Panc1 (cell line): ENCODE data around the gene TMSB10. TPM values are rescaled to one million over a fixed set of nuclear protein-coding genes. Genes with fewer than 3 reads are reported as not detected.
"Not testable (repeated sequence)": the region's sequence is repeated elsewhere in the genome, so short reads cannot be mapped to it uniquely, and the experiment has no call there.

Experiments used
- ATAC-seq: fragments of 200-7000 bp; cut with Tn5 transposase; 2 replicates; pipeline ENCODE4 v1.9.1; 2020; ENCODE audit warnings: mild to moderate bottlenecking, moderate library complexity
- BruUV-seq: library from RNA; stranded (reverse); fragments of 400-500 nt; replicated peaks from 2 replicates; lab custom pipeline; 2021; lab: Mats Ljungman, UMichigan
- CTCF ChIA-PET: fragments of 300-600 bp; sonication (Branson Sonifier 250); formaldehyde crosslinking; loops from one replicate; lab custom pipeline; 2022; ENCODE audit warnings: antibody characterized with exemption; lab: Charles Lee
- POLR2A ChIA-PET: fragments of 300-600 bp; sonication (Branson Sonifier 250); formaldehyde crosslinking; loops from one replicate; lab custom pipeline; 2022; ENCODE audit warnings: antibody characterized with exemption; lab: Charles Lee
- DNase-seq: peaks from one replicate; pipeline ENCODE4 v3.0.0-alpha.2; 2010; ENCODE audit warnings: low read depth, low spot score
- H3K27ac ChIP-seq: 2 replicates; pipeline ENCODE4 v1.5.1; 2011; ENCODE audit warnings: mild to moderate bottlenecking, low read length, inconsistent platforms
- H3K27me3 ChIP-seq: fragments of 200-500 bp; sonication (Bioruptor generic); 2 replicates; pipeline ENCODE4 v1.6.0; 2014; ENCODE audit warnings: low read length, inconsistent platforms; ENCODE audit not compliant: control insufficient read depth, insufficient read depth
- H3K36me3 ChIP-seq: fragments of 200-500 bp; sonication (Bioruptor generic); 2 replicates; pipeline ENCODE4 v1.5.1; 2014; ENCODE audit warnings: inconsistent platforms, mild to moderate bottlenecking, low read length, moderate library complexity; ENCODE audit not compliant: control insufficient read depth, insufficient read depth
- H3K4me1 ChIP-seq: 2 replicates; pipeline ENCODE4 v1.5.1; 2011; ENCODE audit warnings: inconsistent platforms, mild to moderate bottlenecking, low read length, moderate library complexity; ENCODE audit not compliant: control insufficient read depth, insufficient read depth
- H3K4me3 ChIP-seq, 2 experiments: 2 replicates each; pipeline ENCODE4 v1.5.1; 2011 to 2012; ENCODE audit warnings: low read depth in 2 of 2, low read length in 2 of 2, mild to moderate bottlenecking in 2 of 2, inconsistent platforms in 1 of 2, moderate library complexity in 1 of 2
- H3K9me3 ChIP-seq: fragments of 200-500 bp; sonication (Bioruptor generic); 2 replicates; pipeline ENCODE4 v1.5.1; 2014; ENCODE audit warnings: low read depth, mild to moderate bottlenecking, inconsistent platforms, low read length, moderate library complexity; ENCODE audit not compliant: control insufficient read depth, insufficient read depth
- POLR2AphosphoS5 ChIP-seq: IDR thresholded peaks from 2 replicates; pipeline ENCODE4 v1.6.1; 2012; ENCODE audit warnings: mild to moderate bottlenecking, low read depth, low read length, moderate library complexity
- SIN3A ChIP-seq: IDR thresholded peaks from 2 replicates; pipeline ENCODE4 v1.6.1; 2012; ENCODE audit warnings: low read depth, mild to moderate bottlenecking, low read length, moderate library complexity, borderline replicate concordance; ENCODE audit not compliant: insufficient read depth
- TCF7L2 ChIP-seq: IDR thresholded peaks from 2 replicates; pipeline ENCODE4 v1.6.1; 2011; ENCODE audit warnings: mild to moderate bottlenecking, low read depth, low read length, inconsistent platforms
- in situ Hi-C: cut with HindIII; loops from 2 replicates; pipeline ENCODE4 v1.10.0; 2016; ENCODE audit warnings: low sequenced_read_pairs, low pct_unique_long_range_greater_than_20kb
- intact Hi-C: fragments of 100-400 bp; cut with micrococcal nuclease; formaldehyde crosslinking; loops from one replicate; pipeline ENCODE4 v1.10.0; 2022; ENCODE audit not compliant: unreplicated experiment
- total RNA-seq: library from RNA; stranded (reverse); gene quantifications from one replicate; pipeline ENCODE4 v1.2.1, GENCODE V29; 2021; ENCODE audit not compliant: unreplicated experiment
- TF ChIP-seq, protein P1 (sequence below): fragments of 450-650 bp; IDR thresholded peaks from 2 replicates; pipeline ENCODE4 v1.5.1; 2017; ENCODE audit warnings: mild to moderate bottlenecking
- TF ChIP-seq, protein P2 (sequence below), 2 experiments: IDR thresholded peaks; 2 replicates each; pipeline ENCODE4 v1.6.1; 2011 to 2012; ENCODE audit warnings: low read depth in 2 of 2, control low read depth in 1 of 2, low read length in 1 of 2, mild to moderate bottlenecking in 1 of 2, moderate library complexity in 1 of 2; ENCODE audit not compliant: insufficient read depth in 1 of 2

TMSB10 gene
- total RNA-seq, 1 experiment from 2014 or later = 1,916 TPM

DNA sequence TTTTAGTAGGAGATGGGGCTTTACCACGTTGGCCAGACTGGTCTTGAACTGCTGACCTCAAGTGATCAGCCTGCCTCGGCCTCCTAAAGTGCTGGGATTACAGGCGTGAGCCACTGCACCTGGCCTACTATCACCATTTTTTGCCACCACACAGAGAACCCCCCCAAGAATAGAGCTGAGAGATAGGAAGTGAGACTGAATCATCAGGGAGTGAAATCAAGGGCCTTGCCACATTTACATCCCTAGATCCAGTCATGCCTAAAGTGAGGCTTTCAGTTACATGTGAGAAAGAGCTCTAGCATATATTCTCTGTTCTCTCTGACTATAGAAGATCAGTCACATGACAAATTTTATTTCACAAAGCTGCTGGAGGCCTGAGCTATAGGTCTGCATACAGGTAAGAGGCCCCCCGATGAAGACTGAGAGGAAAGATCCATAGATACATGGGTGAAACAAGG is 37.5 kb downstream of the TMSB10 start:
- H3K9me3 ChIP-seq = no peaks in the 10 kb centered on the region
- TF ChIP-seq, protein P1, sequence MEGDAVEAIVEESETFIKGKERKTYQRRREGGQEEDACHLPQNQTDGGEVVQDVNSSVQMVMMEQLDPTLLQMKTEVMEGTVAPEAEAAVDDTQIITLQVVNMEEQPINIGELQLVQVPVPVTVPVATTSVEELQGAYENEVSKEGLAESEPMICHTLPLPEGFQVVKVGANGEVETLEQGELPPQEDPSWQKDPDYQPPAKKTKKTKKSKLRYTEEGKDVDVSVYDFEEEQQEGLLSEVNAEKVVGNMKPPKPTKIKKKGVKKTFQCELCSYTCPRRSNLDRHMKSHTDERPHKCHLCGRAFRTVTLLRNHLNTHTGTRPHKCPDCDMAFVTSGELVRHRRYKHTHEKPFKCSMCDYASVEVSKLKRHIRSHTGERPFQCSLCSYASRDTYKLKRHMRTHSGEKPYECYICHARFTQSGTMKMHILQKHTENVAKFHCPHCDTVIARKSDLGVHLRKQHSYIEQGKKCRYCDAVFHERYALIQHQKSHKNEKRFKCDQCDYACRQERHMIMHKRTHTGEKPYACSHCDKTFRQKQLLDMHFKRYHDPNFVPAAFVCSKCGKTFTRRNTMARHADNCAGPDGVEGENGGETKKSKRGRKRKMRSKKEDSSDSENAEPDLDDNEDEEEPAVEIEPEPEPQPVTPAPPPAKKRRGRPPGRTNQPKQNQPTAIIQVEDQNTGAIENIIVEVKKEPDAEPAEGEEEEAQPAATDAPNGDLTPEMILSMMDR = no peak
- TF ChIP-seq POLR2AphosphoS5 (no peak), SIN3A (no peak), TCF7L2 (no peak)
- TF ChIP-seq, protein P2, sequence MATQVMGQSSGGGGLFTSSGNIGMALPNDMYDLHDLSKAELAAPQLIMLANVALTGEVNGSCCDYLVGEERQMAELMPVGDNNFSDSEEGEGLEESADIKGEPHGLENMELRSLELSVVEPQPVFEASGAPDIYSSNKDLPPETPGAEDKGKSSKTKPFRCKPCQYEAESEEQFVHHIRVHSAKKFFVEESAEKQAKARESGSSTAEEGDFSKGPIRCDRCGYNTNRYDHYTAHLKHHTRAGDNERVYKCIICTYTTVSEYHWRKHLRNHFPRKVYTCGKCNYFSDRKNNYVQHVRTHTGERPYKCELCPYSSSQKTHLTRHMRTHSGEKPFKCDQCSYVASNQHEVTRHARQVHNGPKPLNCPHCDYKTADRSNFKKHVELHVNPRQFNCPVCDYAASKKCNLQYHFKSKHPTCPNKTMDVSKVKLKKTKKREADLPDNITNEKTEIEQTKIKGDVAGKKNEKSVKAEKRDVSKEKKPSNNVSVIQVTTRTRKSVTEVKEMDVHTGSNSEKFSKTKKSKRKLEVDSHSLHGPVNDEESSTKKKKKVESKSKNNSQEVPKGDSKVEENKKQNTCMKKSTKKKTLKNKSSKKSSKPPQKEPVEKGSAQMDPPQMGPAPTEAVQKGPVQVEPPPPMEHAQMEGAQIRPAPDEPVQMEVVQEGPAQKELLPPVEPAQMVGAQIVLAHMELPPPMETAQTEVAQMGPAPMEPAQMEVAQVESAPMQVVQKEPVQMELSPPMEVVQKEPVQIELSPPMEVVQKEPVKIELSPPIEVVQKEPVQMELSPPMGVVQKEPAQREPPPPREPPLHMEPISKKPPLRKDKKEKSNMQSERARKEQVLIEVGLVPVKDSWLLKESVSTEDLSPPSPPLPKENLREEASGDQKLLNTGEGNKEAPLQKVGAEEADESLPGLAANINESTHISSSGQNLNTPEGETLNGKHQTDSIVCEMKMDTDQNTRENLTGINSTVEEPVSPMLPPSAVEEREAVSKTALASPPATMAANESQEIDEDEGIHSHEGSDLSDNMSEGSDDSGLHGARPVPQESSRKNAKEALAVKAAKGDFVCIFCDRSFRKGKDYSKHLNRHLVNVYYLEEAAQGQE (IDR thresholded peaks at IDR 0.05; ENCODE audit: insufficient read depth in 1 of 2, low read depth in 2 of 2, low read length in 1 of 2) = no peak
- intact Hi-C loops (no loop called here), in situ Hi-C loops (no loop called here)
- ChIA-PET POLR2A (no interaction called here), CTCF (interaction anchor here (1.2 kb wide), 1 partner anchor 17 kb away, joined by 4 read pairs; no protein-coding TSS in a partner anchor)
- DNase-seq = no peak
- TSS peak; percentile 75 for BruUV-seq
- H3K4me1 ChIP-seq = peaks cover 24% of the 10 kb centered on the region
- H3K27ac ChIP-seq = no peak overlapping the region
- H3K36me3 ChIP-seq = no peaks in the 10 kb centered on the region
- no peaks in the 10 kb centered on the region for H3K27me3 ChIP-seq
- H3K4me3 ChIP-seq = no peak overlapping the region
- ATAC-seq = no peak

GRCh38 chr2:84944295-84944909 is 38.9 kb downstream of the TMSB10 start:
- peaks cover 24% of the 10 kb centered on the region for H3K4me1 ChIP-seq
- H3K27ac ChIP-seq = no peak overlapping the region
- in situ Hi-C loops = no loop called here
- no peaks in the 10 kb centered on the region for H3K27me3 ChIP-seq
- BruUV-seq = no TSS peak
- H3K36me3 ChIP-seq = no peaks in the 10 kb centered on the region
- no peak overlapping the region for H3K4me3 ChIP-seq
- TF ChIP-seq POLR2AphosphoS5 (no peak), TCF7L2 (no peak), SIN3A (no peak)
- TF ChIP-seq, protein P2 (IDR thresholded peaks at IDR 0.05; ENCODE audit: insufficient read depth in 1 of 2, low read depth in 2 of 2, low read length in 1 of 2) = no peak
- TF ChIP-seq, protein P1 = no peak
- H3K9me3 ChIP-seq = no peaks in the 10 kb centered on the region
- DNase-seq = no peak
- ChIA-PET POLR2A (interaction anchor here (0.7 kb wide), 1 partner anchor 24 kb away, joined by 3 read pairs; no protein-coding TSS in a partner anchor), CTCF (interaction anchor here (0.7 to 1.2 kb wide), 2 partner anchors 19 to 97 kb away, joined by 4 read pairs; no protein-coding TSS in a partner anchor)
- intact Hi-C loops = no loop called here
- no peak for ATAC-seq

- BruUV-seq, H3K27me3 ChIP-seq, ATAC-seq, H3K4me3 ChIP-seq, intact Hi-C loops, H3K9me3 ChIP-seq, DNase-seq, H3K36me3 ChIP-seq, in situ Hi-C loops: not testable (repeated sequence)
- POLR2A ChIA-PET = interaction anchor here (0.6 to 2.8 kb wide), 3 partner anchors 12 to 577 kb away, joined by 3 to 12 read pairs (median 3); partner anchors contain the start of gene TCF7L1
- CTCF ChIA-PET = interaction anchor here (0.5 kb wide), 1 partner anchor 8 kb away, joined by 5 read pairs; no protein-coding TSS in a partner anchor
- peak overlapping the region; percentile 53; the same call in 1 of the 2 replicates for H3K27ac ChIP-seq
- peaks cover 18% of the 10 kb centered on the region for H3K4me1 ChIP-seq
These were observed 40.4 kb downstream of the TMSB10 start for GRCh38 chr2:84945838-84946203.
